HL-60 (cell line): ENCODE measurements around the gene PRICKLE2.

Experiments
- DNase-seq, 2 experiments: peaks; one replicate each; pipeline ENCODE4 v3.0.0-alpha.2; 2010 to 2020; ENCODE audit warnings: low read depth in 1 of 2, low spot score in 1 of 2
- H3K27ac ChIP-seq: fragments of 250-450 bp; sonication (Bioruptor Pico); replicated peaks from 2 replicates; pipeline ENCODE4 v1.5.1; 2020; ENCODE audit warnings: mild to moderate bottlenecking, moderate library complexity
- H3K27me3 ChIP-seq: fragments of 250-450 bp; sonication (Bioruptor Pico); 2 replicates; pipeline ENCODE4 v1.5.1; 2021; ENCODE audit warnings: mild to moderate bottlenecking, moderate library complexity; ENCODE audit not compliant: insufficient read depth, poor library complexity, severe bottlenecking
- H3K4me3 ChIP-seq: replicated peaks from 2 replicates; pipeline ENCODE4 v1.5.1; 2011; ENCODE audit warnings: mild to moderate bottlenecking, control low read depth, low read length; ENCODE audit not compliant: insufficient read depth
- GABPA ChIP-seq: IDR thresholded peaks from 2 replicates; pipeline ENCODE4 v1.6.1; 2012; ENCODE audit warnings: low read depth
- POLR2AphosphoS5 ChIP-seq: IDR thresholded peaks from 2 replicates; pipeline ENCODE4 v1.6.1; 2012; ENCODE audit warnings: low read depth
- SPI1 ChIP-seq: IDR thresholded peaks from 2 replicates; pipeline ENCODE4 v1.6.1; 2012; ENCODE audit warnings: low read depth, mild to moderate bottlenecking, borderline replicate concordance
- TF ChIP-seq, protein P1 (sequence below): IDR thresholded peaks from 2 replicates; pipeline ENCODE4 v1.6.1; 2012; ENCODE audit warnings: low read depth; ENCODE audit not compliant: insufficient replicate concordance
- TF ChIP-seq, protein P2 (sequence below): IDR thresholded peaks from one replicate; pipeline ENCODE4 v1.5.1; 2011; ENCODE audit warnings: low read length, control low read depth, inconsistent platforms; ENCODE audit not compliant: insufficient read depth

PRICKLE2 gene

GRCh38 chr3:64185436-64185835 is 39.8 kb downstream of the PRICKLE2 start:
- TF ChIP-seq SPI1 (no peak), POLR2AphosphoS5 (no peak), GABPA (no peak)
- TF ChIP-seq, protein P1, sequence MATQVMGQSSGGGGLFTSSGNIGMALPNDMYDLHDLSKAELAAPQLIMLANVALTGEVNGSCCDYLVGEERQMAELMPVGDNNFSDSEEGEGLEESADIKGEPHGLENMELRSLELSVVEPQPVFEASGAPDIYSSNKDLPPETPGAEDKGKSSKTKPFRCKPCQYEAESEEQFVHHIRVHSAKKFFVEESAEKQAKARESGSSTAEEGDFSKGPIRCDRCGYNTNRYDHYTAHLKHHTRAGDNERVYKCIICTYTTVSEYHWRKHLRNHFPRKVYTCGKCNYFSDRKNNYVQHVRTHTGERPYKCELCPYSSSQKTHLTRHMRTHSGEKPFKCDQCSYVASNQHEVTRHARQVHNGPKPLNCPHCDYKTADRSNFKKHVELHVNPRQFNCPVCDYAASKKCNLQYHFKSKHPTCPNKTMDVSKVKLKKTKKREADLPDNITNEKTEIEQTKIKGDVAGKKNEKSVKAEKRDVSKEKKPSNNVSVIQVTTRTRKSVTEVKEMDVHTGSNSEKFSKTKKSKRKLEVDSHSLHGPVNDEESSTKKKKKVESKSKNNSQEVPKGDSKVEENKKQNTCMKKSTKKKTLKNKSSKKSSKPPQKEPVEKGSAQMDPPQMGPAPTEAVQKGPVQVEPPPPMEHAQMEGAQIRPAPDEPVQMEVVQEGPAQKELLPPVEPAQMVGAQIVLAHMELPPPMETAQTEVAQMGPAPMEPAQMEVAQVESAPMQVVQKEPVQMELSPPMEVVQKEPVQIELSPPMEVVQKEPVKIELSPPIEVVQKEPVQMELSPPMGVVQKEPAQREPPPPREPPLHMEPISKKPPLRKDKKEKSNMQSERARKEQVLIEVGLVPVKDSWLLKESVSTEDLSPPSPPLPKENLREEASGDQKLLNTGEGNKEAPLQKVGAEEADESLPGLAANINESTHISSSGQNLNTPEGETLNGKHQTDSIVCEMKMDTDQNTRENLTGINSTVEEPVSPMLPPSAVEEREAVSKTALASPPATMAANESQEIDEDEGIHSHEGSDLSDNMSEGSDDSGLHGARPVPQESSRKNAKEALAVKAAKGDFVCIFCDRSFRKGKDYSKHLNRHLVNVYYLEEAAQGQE, result no peak
- TF ChIP-seq, protein P2, sequence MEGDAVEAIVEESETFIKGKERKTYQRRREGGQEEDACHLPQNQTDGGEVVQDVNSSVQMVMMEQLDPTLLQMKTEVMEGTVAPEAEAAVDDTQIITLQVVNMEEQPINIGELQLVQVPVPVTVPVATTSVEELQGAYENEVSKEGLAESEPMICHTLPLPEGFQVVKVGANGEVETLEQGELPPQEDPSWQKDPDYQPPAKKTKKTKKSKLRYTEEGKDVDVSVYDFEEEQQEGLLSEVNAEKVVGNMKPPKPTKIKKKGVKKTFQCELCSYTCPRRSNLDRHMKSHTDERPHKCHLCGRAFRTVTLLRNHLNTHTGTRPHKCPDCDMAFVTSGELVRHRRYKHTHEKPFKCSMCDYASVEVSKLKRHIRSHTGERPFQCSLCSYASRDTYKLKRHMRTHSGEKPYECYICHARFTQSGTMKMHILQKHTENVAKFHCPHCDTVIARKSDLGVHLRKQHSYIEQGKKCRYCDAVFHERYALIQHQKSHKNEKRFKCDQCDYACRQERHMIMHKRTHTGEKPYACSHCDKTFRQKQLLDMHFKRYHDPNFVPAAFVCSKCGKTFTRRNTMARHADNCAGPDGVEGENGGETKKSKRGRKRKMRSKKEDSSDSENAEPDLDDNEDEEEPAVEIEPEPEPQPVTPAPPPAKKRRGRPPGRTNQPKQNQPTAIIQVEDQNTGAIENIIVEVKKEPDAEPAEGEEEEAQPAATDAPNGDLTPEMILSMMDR, result no peak
- H3K27me3 ChIP-seq, result no peaks in the 10 kb centered on the region
- no peak overlapping the region for H3K27ac ChIP-seq
- no peak for DNase-seq
- no peak overlapping the region for H3K4me3 ChIP-seq

GRCh38 chr3:64184621-64185020 is 40.6 kb downstream of the PRICKLE2 start:
- H3K27me3 ChIP-seq, result no peaks in the 10 kb centered on the region
- no peak overlapping the region for H3K27ac ChIP-seq
- no peak overlapping the region for H3K4me3 ChIP-seq
- no peak for DNase-seq
- no peak for TF ChIP-seq SPI1
- TF ChIP-seq, protein P2, result no peak
- TF ChIP-seq, protein P1, result no peak
- no peak for TF ChIP-seq POLR2AphosphoS5
- TF ChIP-seq GABPA, result no peak

GRCh38 chr3:64179860-64180259 is 45.4 kb downstream of the PRICKLE2 start:
- no peak overlapping the region for H3K4me3 ChIP-seq
- no peaks in the 10 kb centered on the region for H3K27me3 ChIP-seq
- DNase-seq, result no peak
- H3K27ac ChIP-seq, result no peak overlapping the region
- no peak for TF ChIP-seq GABPA
- TF ChIP-seq SPI1, result no peak
- TF ChIP-seq, protein P2, result no peak
- no peak for TF ChIP-seq POLR2AphosphoS5
- TF ChIP-seq, protein P1, result no peak
